H1 (cell line): ENCODE measurements around the gene CCNG2. TPM values are rescaled to one million over a fixed set of nuclear protein-coding genes. Genes with fewer than 3 reads are reported as not detected.

Source experiments
- CTCF ChIA-PET: fragments of 300-600 bp; sonication (Branson Sonifier 250); formaldehyde crosslinking; loops from one replicate; lab custom pipeline; 2021; ENCODE audit not compliant: partially characterized antibody; lab: Charles Lee
- POLR2A ChIA-PET: fragments of 300-600 bp; sonication (Branson Sonifier 250); formaldehyde crosslinking; loops from one replicate; lab custom pipeline; 2021; ENCODE audit warnings: inconsistent platforms; ENCODE audit not compliant: partially characterized antibody; lab: Charles Lee
- DNase-seq, 2 experiments: peaks; one replicate each; pipeline versions ENCODE4 v3.0.0 to v3.0.0-alpha.2; 2010 to 2022; ENCODE audit warnings: low spot score in 2 of 2, low read depth in 1 of 2, mixed read lengths in 1 of 2
- FAIRE-seq: peaks from 2 replicates; lab custom pipeline; 2011; peaks lifted over from hg19 to GRCh38; lab: Jason Lieb, UNC
- H2AFZ ChIP-seq: 2 replicates; pipeline ENCODE4 v1.8.1; 2012; ENCODE audit warnings: low read length, inconsistent platforms
- H2AK5ac ChIP-seq: 2 replicates; pipeline ENCODE4 v1.6.1; 2013; ENCODE audit warnings: low read depth, low read length
- H2BK120ac ChIP-seq: replicated peaks from 2 replicates; pipeline ENCODE3; 2013; ENCODE audit warnings: low read depth, low read length, inconsistent platforms
- H2BK12ac ChIP-seq: 2 replicates; pipeline ENCODE4 v1.6.1; 2013; ENCODE audit warnings: low read depth, low read length
- H2BK15ac ChIP-seq: 2 replicates; pipeline ENCODE4 v1.6.1; 2013; ENCODE audit warnings: low read length
- H2BK20ac ChIP-seq: 2 replicates; pipeline ENCODE4 v1.6.1; 2013; ENCODE audit warnings: low read length
- H2BK5ac ChIP-seq: 2 replicates; pipeline ENCODE4 v1.6.1; 2013; ENCODE audit warnings: low read depth, low read length
- H3K14ac ChIP-seq: 2 replicates; pipeline ENCODE4 v1.6.1; 2013; ENCODE audit warnings: inconsistent platforms; ENCODE audit not compliant: insufficient read length
- H3K18ac ChIP-seq: 2 replicates; pipeline ENCODE4 v1.6.1; 2013; ENCODE audit warnings: low read length; ENCODE audit errors: extremely low read depth
- H3K23ac ChIP-seq: 2 replicates; pipeline ENCODE4 v1.6.1; 2013; ENCODE audit warnings: inconsistent platforms; ENCODE audit not compliant: insufficient read length
- H3K23me2 ChIP-seq: 2 replicates; pipeline ENCODE4 v1.6.1; 2013; ENCODE audit warnings: low read depth, low read length
- H3K27ac ChIP-seq: 2 replicates; pipeline ENCODE4 v1.6.1; 2011; ENCODE audit warnings: low read depth, low read length, inconsistent platforms
- H3K27me3 ChIP-seq, 4 experiments: replicated peaks in 1 of 4; 1 replicate in 1 of 4; 2 replicates in 3 of 4; pipeline versions ENCODE4 v1.6.1 to v1.8.1; 2011 to 2013; ENCODE audit warnings: low read length in 3 of 4, mild to moderate bottlenecking in 3 of 4, inconsistent platforms in 2 of 4, mixed read lengths in 2 of 4, moderate library complexity in 1 of 4; ENCODE audit not compliant: control insufficient read depth in 3 of 4, insufficient read depth in 3 of 4; ENCODE audit errors: extremely low read depth in 1 of 4
- H3K36me3 ChIP-seq, 4 experiments: 2 replicates each; pipeline versions ENCODE4 v1.6.1 to v1.8.1; 2011 to 2013; ENCODE audit warnings: mild to moderate bottlenecking in 4 of 4, low read length in 3 of 4, moderate library complexity in 2 of 4, control low read depth in 1 of 4, inconsistent platforms in 1 of 4; ENCODE audit not compliant: insufficient read depth in 4 of 4, control insufficient read depth in 2 of 4
- H3K4ac ChIP-seq: replicated peaks from 2 replicates; pipeline ENCODE3; 2013; ENCODE audit warnings: low read length, low read depth, mixed read lengths, inconsistent platforms; ENCODE audit not compliant: insufficient read length
- H3K4me1 ChIP-seq, 4 experiments: replicated peaks in 1 of 4; 1 replicate in 1 of 4; 2 replicates in 3 of 4; pipeline versions ENCODE4 v1.6.1 to v1.8.1; 2011 to 2013; ENCODE audit warnings: low read length in 3 of 4, inconsistent platforms in 2 of 4, mixed read lengths in 1 of 4; ENCODE audit not compliant: insufficient read depth in 4 of 4, control insufficient read depth in 3 of 4
- H3K4me2 ChIP-seq, 2 experiments: 2 replicates each; pipeline versions ENCODE4 v1.6.1 to v1.8.1; 2011 to 2013; ENCODE audit warnings: low read depth in 2 of 2, low read length in 2 of 2, control low read depth in 1 of 2, inconsistent platforms in 1 of 2, mild to moderate bottlenecking in 1 of 2; ENCODE audit not compliant: insufficient read depth in 1 of 2
- H3K4me3 ChIP-seq, 4 experiments: fragments of 200-600, 300-600 bp in 1 of 4; sonication (generic), shearing (Covaris generic), sonication (Bioruptor Twin) in 1 of 4; 2 replicates each; pipeline versions ENCODE4 v1.5.1 to v1.8.1; 2011 to 2016; ENCODE audit warnings: low read length in 4 of 4, low read depth in 3 of 4, control low read depth in 2 of 4, inconsistent platforms in 2 of 4, mild to moderate bottlenecking in 2 of 4, mixed read lengths in 1 of 4, moderate library complexity in 1 of 4; ENCODE audit not compliant: insufficient read depth in 2 of 4; ENCODE audit errors: extremely low read depth in 1 of 4
- H3K56ac ChIP-seq: replicated peaks from 2 replicates; pipeline ENCODE3; 2013; ENCODE audit warnings: low read depth, mild to moderate bottlenecking, mixed read lengths, low read length, inconsistent platforms; ENCODE audit not compliant: insufficient read length
- H3K79me1 ChIP-seq: 2 replicates; pipeline ENCODE4 v1.6.1; 2013; ENCODE audit warnings: low read depth, low read length, control low read depth
- H3K79me2 ChIP-seq, 2 experiments: 2 replicates each; pipeline versions ENCODE4 v1.6.1 to v1.8.1; 2012 to 2013; ENCODE audit warnings: low read length in 2 of 2, mild to moderate bottlenecking in 2 of 2, inconsistent platforms in 1 of 2; ENCODE audit not compliant: insufficient read depth in 2 of 2, control insufficient read depth in 1 of 2
- H3K9ac ChIP-seq, 4 experiments: replicated peaks in 1 of 4; 1 replicate in 1 of 4; 2 replicates in 3 of 4; pipeline versions ENCODE4 v1.6.1 to v1.8.1; 2011 to 2013; ENCODE audit warnings: low read depth in 3 of 4, low read length in 3 of 4, control low read depth in 2 of 4, mild to moderate bottlenecking in 2 of 4, moderate library complexity in 2 of 4, inconsistent platforms in 1 of 4; ENCODE audit errors: extremely low read depth in 1 of 4
- H3K9me3 ChIP-seq, 2 experiments: 2 replicates each; pipeline versions ENCODE4 v1.6.1 to v1.8.1; 2012 to 2013; ENCODE audit warnings: mild to moderate bottlenecking in 2 of 2, moderate library complexity in 2 of 2, control low read depth in 1 of 2, inconsistent platforms in 1 of 2, low read depth in 1 of 2, low read length in 1 of 2, mixed read lengths in 1 of 2; ENCODE audit not compliant: insufficient read depth in 2 of 2
- H4K20me1 ChIP-seq, 2 experiments: replicated peaks in 1 of 2; 2 replicates each; pipeline versions ENCODE3 to v1.8.1; 2011 to 2013; ENCODE audit warnings: inconsistent platforms in 2 of 2, low read length in 2 of 2, mild to moderate bottlenecking in 1 of 2; ENCODE audit not compliant: insufficient read depth in 2 of 2, control insufficient read depth in 1 of 2
- H4K5ac ChIP-seq: 2 replicates; pipeline ENCODE4 v1.6.1; 2013; ENCODE audit warnings: low read length, low read depth, mixed read lengths, inconsistent platforms; ENCODE audit not compliant: insufficient read length
- H4K8ac ChIP-seq: 2 replicates; pipeline ENCODE4 v1.8.0; 2013; ENCODE audit warnings: mild to moderate bottlenecking, moderate library complexity, low read length, inconsistent platforms; ENCODE audit not compliant: insufficient read depth; ENCODE audit errors: extremely low read depth
- H4K91ac ChIP-seq: replicated peaks from 2 replicates; pipeline ENCODE3; 2013; ENCODE audit warnings: low read length, mixed read lengths, inconsistent platforms; ENCODE audit not compliant: insufficient read length
- ASH2L ChIP-seq: fragments of 200-600, 300-600 bp; sonication (generic); IDR thresholded peaks from one replicate; pipeline ENCODE4 v1.7.1; 2017; ENCODE audit warnings: low read length
- ATF2 ChIP-seq: IDR thresholded peaks from 2 replicates; pipeline ENCODE4 v1.6.1; 2012; ENCODE audit warnings: low read length, inconsistent platforms
- CREB1 ChIP-seq: IDR thresholded peaks from 2 replicates; pipeline ENCODE4 v1.6.1; 2012; ENCODE audit warnings: inconsistent platforms
- HDAC2 ChIP-seq, 2 experiments: fragments of 300-600 bp in 1 of 2; sonication (generic) in 1 of 2; IDR thresholded peaks; 2 replicates each; pipeline ENCODE4 v1.6.1; 2011 to 2012; ENCODE audit warnings: low read depth in 2 of 2, low read length in 2 of 2, mild to moderate bottlenecking in 2 of 2, moderate library complexity in 2 of 2, borderline replicate concordance in 1 of 2, inconsistent platforms in 1 of 2
- HDAC6 ChIP-seq: IDR thresholded peaks from one replicate; pipeline ENCODE4 v1.7.1; 2012; ENCODE audit warnings: low read depth, mild to moderate bottlenecking, inconsistent platforms, low read length, moderate library complexity
- KDM1A ChIP-seq: fragments of 200-600, 300-600 bp; sonication (generic); IDR thresholded peaks from 2 replicates; pipeline ENCODE4 v1.7.1; 2016; ENCODE audit warnings: mild to moderate bottlenecking, low read length, borderline replicate concordance
- POLR2AphosphoS5 ChIP-seq: IDR thresholded peaks from 2 replicates; pipeline ENCODE4 v1.6.1; 2011; ENCODE audit warnings: low read depth, low read length
- SAP30 ChIP-seq: fragments of 300-600 bp; sonication (generic); IDR thresholded peaks from 2 replicates; pipeline ENCODE4 v1.7.1; 2012; ENCODE audit warnings: low read length, moderate library complexity, mild to moderate bottlenecking, inconsistent platforms; ENCODE audit not compliant: insufficient read depth, insufficient replicate concordance
- SRF ChIP-seq: IDR thresholded peaks from 2 replicates; pipeline ENCODE4 v1.6.1; 2011; ENCODE audit warnings: mild to moderate bottlenecking, low read depth, low read length, moderate library complexity
- ZNF274 ChIP-seq: IDR thresholded peaks from 2 replicates; pipeline ENCODE4 v1.7.0; 2012; ENCODE audit warnings: low read length, borderline replicate concordance; ENCODE audit errors: extremely low read depth
- WGBS, 2 experiments: shearing (Covaris generic) in 1 of 2; methylation state at CpG; one replicate each; pipeline versions ENCODE4 v1.1.6 to v1.1.7; 2013 to 2015; ENCODE audit warnings: low lambda C conversion rate in 2 of 2, mixed read lengths in 2 of 2, inconsistent platforms in 1 of 2, low coverage in 1 of 2, missing lambda C conversion rate in 1 of 2; ENCODE audit not compliant: insufficient replicate concordance in 2 of 2, insufficient coverage in 1 of 2, insufficient read length in 1 of 2; ENCODE audit errors: extremely low coverage in 1 of 2, missing lambda C conversion rate in 1 of 2; 5-methylcytosine and 5-hydroxymethylcytosine counted together
- polyA plus RNA-seq, 7 experiments: library from polyadenylated mRNA; depleted of rRNA in 3 of 7; stranded (reverse) in 5 of 7; unstranded in 2 of 7; fragments of >200 nt in 5 of 7; fragments of 200-250 nt in 2 of 7; gene quantifications; 1 replicate in 5 of 7; 2 replicates in 1 of 7; 4 replicates in 1 of 7; pipeline versions ENCODE4 v1.2.1 to v1.2.3, GENCODE V29; 2011 to 2013; ENCODE audit warnings: missing spikeins in 2 of 7, mixed read lengths in 2 of 7
- total RNA-seq: library from RNA; stranded (reverse); fragmentation: NEBNext Ultra II Directional; extraction: Animal tissue kit (Norgen Biotek cat#: 25700); gene quantifications from 2 replicates; pipeline ENCODE4 v1.2.1, GENCODE V29; 2021
- TF ChIP-seq, protein P1 (sequence below): IDR thresholded peaks from 2 replicates; pipeline ENCODE4 v1.6.1; 2011; ENCODE audit warnings: low read depth, mild to moderate bottlenecking, low read length; ENCODE audit not compliant: insufficient read depth

The CCNG2 gene
- total and polyA plus RNA-seq, 2 of the 8 experiments (the other 6 are each of a cell fraction or from before 2014, with no cell fraction given) = 3.5 to 13.9 TPM

DNA sequence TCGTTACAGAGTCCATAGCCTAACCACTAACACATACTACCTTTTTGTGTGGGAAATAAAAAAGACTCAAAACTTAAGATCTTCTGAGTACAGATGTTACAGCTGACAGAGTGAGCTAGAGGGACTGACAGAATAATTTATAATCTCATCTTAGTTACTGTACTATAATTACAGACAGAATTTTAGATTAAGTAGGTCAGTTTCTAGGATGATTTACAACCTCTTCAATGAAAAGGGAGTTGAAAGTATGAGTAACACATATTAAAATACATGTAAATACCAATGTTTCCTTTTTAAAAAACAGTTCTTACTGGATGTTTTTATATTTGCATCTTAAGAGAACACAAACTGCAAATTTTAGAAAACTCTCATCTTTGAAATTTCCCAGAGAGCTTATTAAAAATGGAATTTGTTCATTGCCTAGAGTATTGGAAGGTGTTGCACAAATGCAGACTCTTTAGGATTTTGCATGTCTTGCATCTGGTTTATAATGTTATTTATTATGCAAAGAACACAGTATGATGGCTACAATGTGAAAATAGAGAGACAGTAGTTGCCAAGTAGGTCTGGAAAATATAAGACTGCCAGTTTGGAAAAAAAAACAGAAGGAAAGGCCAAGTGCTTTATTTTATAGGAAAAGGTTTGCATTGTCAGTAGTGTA is 24.2 kb upstream of the CCNG2 start:
- no peak overlapping the region for H3K4ac ChIP-seq
- DNase-seq (no peak), FAIRE-seq (no peak)
- no peak overlapping the region for H2AFZ ChIP-seq
- H4K20me1 ChIP-seq = no peaks in the 10 kb centered on the region
- no peak overlapping the region for H2BK15ac ChIP-seq
- ChIA-PET CTCF (interaction anchor here (1.0 to 3.9 kb wide), 9 partner anchors 10 to 218 kb away, joined by 3 to 14 read pairs (median 4); no protein-coding TSS in a partner anchor), POLR2A (no interaction called here)
- H4K8ac ChIP-seq = no peak overlapping the region
- H3K23me2 ChIP-seq = no peaks in the 10 kb centered on the region; the same call in 1 of the 2 replicates
- H3K4me3 ChIP-seq = no peak overlapping the region
- H3K36me3 ChIP-seq = no peaks in the 10 kb centered on the region
- no peak overlapping the region for H2AK5ac ChIP-seq
- H3K9ac ChIP-seq = no peak overlapping the region
- no peak overlapping the region for H4K91ac ChIP-seq
- no peak overlapping the region for H2BK12ac ChIP-seq
- no peak overlapping the region for H2BK120ac ChIP-seq
- H3K23ac ChIP-seq = no peak overlapping the region
- no peak overlapping the region for H2BK20ac ChIP-seq
- no peaks in the 10 kb centered on the region for H3K79me1 ChIP-seq
- no peak overlapping the region for H4K5ac ChIP-seq
- H3K9me3 ChIP-seq = no peaks in the 10 kb centered on the region
- H3K79me2 ChIP-seq = no peaks in the 10 kb centered on the region
- H3K56ac ChIP-seq = no peak overlapping the region
- H3K18ac ChIP-seq = no peak overlapping the region
- no peaks in the 10 kb centered on the region for H3K27me3 ChIP-seq
- TF ChIP-seq ATF2 (no peak), ZNF274 (no peak), SAP30 (no peak), SRF (no peak), HDAC6 (no peak), CREB1 (no peak), KDM1A (no peak), ASH2L (no peak), POLR2AphosphoS5 (no peak), HDAC2 (IDR thresholded peaks at IDR 0.05; ENCODE audit: borderline replicate concordance in 1 of 2, low read depth in 2 of 2, low read length in 2 of 2) (no peak)
- TF ChIP-seq, protein P1, sequence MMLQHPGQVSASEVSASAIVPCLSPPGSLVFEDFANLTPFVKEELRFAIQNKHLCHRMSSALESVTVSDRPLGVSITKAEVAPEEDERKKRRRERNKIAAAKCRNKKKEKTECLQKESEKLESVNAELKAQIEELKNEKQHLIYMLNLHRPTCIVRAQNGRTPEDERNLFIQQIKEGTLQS = no peak
- no peak overlapping the region for H2BK5ac ChIP-seq
- no peak overlapping the region for H3K27ac ChIP-seq
- WGBS, 2 experiments = 87% methylated on average over 1 of the region's 1 CpG; no CpG with 5 or more reads in 1 of the 2 experiments
- H3K14ac ChIP-seq = no peak overlapping the region
- H3K4me1 ChIP-seq = peaks cover 0 to 5% (median 0%) of the 10 kb centered on the region in 4 experiments; a peak in 2 of 7 replicates
- H3K4me2 ChIP-seq = no peak overlapping the region
